IMR-90 (cell line): ENCODE results near the gene NEURL1. TPM values are rescaled to one million over a fixed set of nuclear protein-coding genes. Genes with fewer than 3 reads are reported as not detected.

ENCODE experiments used
- ATAC-seq: fragments of 200-7000 bp; cut with Tn5 transposase; 2 replicates; pipeline ENCODE4 v1.9.1; 2020; ENCODE audit warnings: low read depth, mild to moderate bottlenecking, moderate library complexity
- BruUV-seq: library from RNA; stranded (reverse); fragments of 400-500 nt; replicated peaks from 2 replicates; lab custom pipeline; 2021; lab: Mats Ljungman, UMichigan
- CTCF ChIA-PET: fragments of 300-600 bp; formaldehyde crosslinking; extraction: SDS; loops from one replicate; lab custom pipeline; 2021; ENCODE audit warnings: antibody characterized with exemption; lab: Yijun Ruan, JAX
- POLR2A ChIA-PET: fragments of 300-600 bp; sonication (Branson Sonifier 250); formaldehyde crosslinking; loops from one replicate; lab custom pipeline; 2022; ENCODE audit warnings: antibody characterized with exemption; ENCODE audit not compliant: unreplicated experiment; lab: Charles Lee
- DNase-seq: peaks from one replicate; pipeline ENCODE4 v3.0.0; 2013
- H2AFZ ChIP-seq: replicated peaks from 2 replicates; pipeline ENCODE3; 2013; ENCODE audit warnings: low read length, mild to moderate bottlenecking; ENCODE audit not compliant: poor library complexity
- H2AK5ac ChIP-seq: 2 replicates; pipeline ENCODE4 v1.6.1; 2013; ENCODE audit warnings: low read depth, low read length, inconsistent platforms
- H2AK9ac ChIP-seq: replicated peaks from 2 replicates; pipeline ENCODE3; 2013; ENCODE audit warnings: mild to moderate bottlenecking, low read depth, low read length, moderate library complexity; ENCODE audit not compliant: poor library complexity
- H2BK120ac ChIP-seq: 2 replicates; pipeline ENCODE4 v1.6.1; 2013; ENCODE audit warnings: low read depth, low read length, inconsistent platforms
- H2BK15ac ChIP-seq: 3 replicates; pipeline ENCODE4 v1.6.1; 2013; ENCODE audit warnings: low read depth, low read length, inconsistent platforms
- H2BK20ac ChIP-seq: 2 replicates; pipeline ENCODE4 v1.6.1; 2013; ENCODE audit warnings: low read depth, mild to moderate bottlenecking, inconsistent platforms, low read length, moderate library complexity
- H2BK5ac ChIP-seq: 2 replicates; pipeline ENCODE4 v1.6.1; 2013; ENCODE audit warnings: mild to moderate bottlenecking, low read depth, low read length, inconsistent platforms; ENCODE audit not compliant: poor library complexity, severe bottlenecking
- H3K14ac ChIP-seq: replicated peaks from 2 replicates; pipeline ENCODE4 v1.6.1; 2013; ENCODE audit warnings: low read depth, low read length, inconsistent platforms
- H3K18ac ChIP-seq: 2 replicates; pipeline ENCODE4 v1.6.1; 2013; ENCODE audit warnings: low read depth, low read length, control low read depth
- H3K23ac ChIP-seq: 2 replicates; pipeline ENCODE4 v1.6.1; 2013; ENCODE audit warnings: low read depth, low read length, inconsistent platforms
- H3K27ac ChIP-seq: 2 replicates; pipeline ENCODE4 v1.5.1; 2013; ENCODE audit warnings: mild to moderate bottlenecking, control low read depth, low read length; ENCODE audit not compliant: insufficient read depth
- H3K27me3 ChIP-seq: 2 replicates; pipeline ENCODE4 v1.6.1; 2013; ENCODE audit warnings: low read length; ENCODE audit not compliant: control insufficient read depth, insufficient read depth
- H3K36me3 ChIP-seq: 2 replicates; pipeline ENCODE4 v1.6.1; 2013; ENCODE audit warnings: low read length, mixed read lengths; ENCODE audit not compliant: control insufficient read depth, insufficient read depth
- H3K4ac ChIP-seq: 2 replicates; pipeline ENCODE4 v1.6.1; 2013; ENCODE audit warnings: low read depth, low read length, inconsistent platforms
- H3K4me1 ChIP-seq: 2 replicates; pipeline ENCODE4 v1.6.1; 2013; ENCODE audit warnings: low read length, mixed read lengths; ENCODE audit not compliant: control insufficient read depth, insufficient read depth
- H3K4me2 ChIP-seq: 2 replicates; pipeline ENCODE4 v1.6.1; 2013; ENCODE audit warnings: low read depth, mild to moderate bottlenecking, control low read depth, low read length, moderate library complexity
- H3K4me3 ChIP-seq: 2 replicates; pipeline ENCODE4 v1.5.1; 2013; ENCODE audit warnings: low read depth, mild to moderate bottlenecking, control low read depth, low read length, moderate library complexity; ENCODE audit not compliant: insufficient read depth
- H3K56ac ChIP-seq: 2 replicates; pipeline ENCODE4 v1.6.1; 2013; ENCODE audit warnings: low read length, inconsistent platforms; ENCODE audit not compliant: insufficient read depth; ENCODE audit errors: extremely low read depth
- H3K79me1 ChIP-seq, 2 experiments: 2 replicates each; pipeline ENCODE4 v1.6.1; 2013; ENCODE audit warnings: low read length in 2 of 2, inconsistent platforms in 1 of 2, low read depth in 1 of 2
- H3K9ac ChIP-seq: 2 replicates; pipeline ENCODE4 v1.6.1; 2013; ENCODE audit warnings: low read depth, low read length, control low read depth
- H3K9me1 ChIP-seq: 2 replicates; pipeline ENCODE4 v1.6.1; 2013; ENCODE audit warnings: low read length, inconsistent platforms; ENCODE audit not compliant: insufficient read depth
- H3K9me3 ChIP-seq: 2 replicates; pipeline ENCODE4 v1.6.1; 2013; ENCODE audit warnings: low read length; ENCODE audit not compliant: control insufficient read depth, insufficient read depth
- H4K20me1 ChIP-seq: 2 replicates; pipeline ENCODE4 v1.6.1; 2013; ENCODE audit warnings: low read length, inconsistent platforms; ENCODE audit not compliant: insufficient read depth
- H4K5ac ChIP-seq: 2 replicates; pipeline ENCODE4 v1.6.1; 2013; ENCODE audit warnings: mild to moderate bottlenecking, low read depth, low read length, control low read depth
- H4K8ac ChIP-seq, 2 experiments: 2 replicates each; pipeline ENCODE4 v1.6.1; 2013; ENCODE audit warnings: low read depth in 2 of 2, low read length in 2 of 2, control low read depth in 1 of 2, inconsistent platforms in 1 of 2
- H4K91ac ChIP-seq: 2 replicates; pipeline ENCODE4 v1.6.1; 2013; ENCODE audit warnings: low read depth, low read length, inconsistent platforms; ENCODE audit not compliant: insufficient read depth
- BHLHE40 ChIP-seq: fragments of 150-350 bp; IDR thresholded peaks from 2 replicates; pipeline ENCODE4 v1.6.1; 2016; ENCODE audit warnings: mild to moderate bottlenecking, low read depth, low read length
- CEBPB ChIP-seq: IDR thresholded peaks from 2 replicates; pipeline ENCODE4 v1.6.1; 2012; ENCODE audit warnings: low read depth, low read length, improper control_type of control experiment
- FOS ChIP-seq: fragments of 150-350 bp; IDR thresholded peaks from 2 replicates; pipeline ENCODE4 v1.6.1; 2016; ENCODE audit warnings: low read depth, low read length
- MAFK ChIP-seq: IDR thresholded peaks from 2 replicates; pipeline ENCODE4 v1.6.1; 2012; ENCODE audit warnings: low read depth, low read length, improper control_type of control experiment
- MXI1 ChIP-seq: IDR thresholded peaks from 2 replicates; pipeline ENCODE4 v1.6.1; 2012; ENCODE audit warnings: low read depth, mild to moderate bottlenecking, low read length, moderate library complexity, borderline replicate concordance
- RAD21 ChIP-seq: IDR thresholded peaks from 2 replicates; pipeline ENCODE4 v1.6.1; 2012; ENCODE audit warnings: low read length, improper control_type of control experiment
- RCOR1 ChIP-seq: IDR thresholded peaks from 2 replicates; pipeline ENCODE4 v1.6.1; 2012; ENCODE audit warnings: mild to moderate bottlenecking, low read length, improper control_type of control experiment; ENCODE audit not compliant: insufficient replicate concordance
- SMC3 ChIP-seq: fragments of 150-350 bp; IDR thresholded peaks from 2 replicates; pipeline ENCODE4 v1.6.1; 2016; ENCODE audit warnings: low read depth, mild to moderate bottlenecking, antibody characterized with exemption, low read length, moderate library complexity
- WGBS, 2 experiments: methylation state at CpG; one replicate each; pipeline versions ENCODE4 v1.1.5 to v1.1.7; 2013; ENCODE audit warnings: missing lambda C conversion rate in 2 of 2; ENCODE audit not compliant: insufficient read length in 1 of 2; ENCODE audit errors: extremely low coverage in 2 of 2; 5-methylcytosine and 5-hydroxymethylcytosine counted together
- dilution Hi-C: fragments of 300-500 bp; cut with HindIII; formaldehyde crosslinking; loops from one replicate; pipeline ENCODE4 v1.14.3; 2018; ENCODE audit warnings: low sequenced_read_pairs; ENCODE audit not compliant: unreplicated experiment
- in situ Hi-C: fragments of 300-500 bp; cut with MboI; formaldehyde crosslinking; loops from 3 replicates; pipeline ENCODE4 v1.14.3; 2019; ENCODE audit warnings: low sequenced_read_pairs, inconsistent platforms, mixed read lengths
- intact Hi-C: fragments of 100-400 bp; cut with micrococcal nuclease; formaldehyde crosslinking; loops from 2 replicates; pipeline ENCODE4 v1.10.0; 2022
- polyA plus RNA-seq, 3 experiments: library from polyadenylated mRNA; depleted of rRNA; stranded (reverse); fragments of >200 nt; gene quantifications; 2 replicates each; pipeline ENCODE4 v1.2.3, GENCODE V29; 2012; ENCODE audit warnings: low replicate concordance in 1 of 3
- total RNA-seq: library from RNA; depleted of rRNA; stranded (reverse); fragments of >200 nt; gene quantifications from 2 replicates; pipeline ENCODE4 v1.2.3, GENCODE V29; 2012
- TF ChIP-seq, protein P1 (sequence below): fragments of 150-350 bp; IDR thresholded peaks from 2 replicates; pipeline ENCODE4 v1.6.1; 2016; ENCODE audit warnings: low read depth, mild to moderate bottlenecking, low read length, moderate library complexity, borderline replicate concordance
- TF ChIP-seq, protein P2 (sequence below): conservative IDR thresholded peaks from 2 replicates; pipeline ENCODE4 v1.5.1; 2012; ENCODE audit warnings: mild to moderate bottlenecking, low read depth, low read length, improper control_type of control experiment
- TF ChIP-seq, protein P3 (sequence below): fragments of 150-350 bp; IDR thresholded peaks from 2 replicates; pipeline ENCODE4 v1.6.1; 2017; ENCODE audit warnings: mild to moderate bottlenecking, antibody characterized with exemption, low read length, low read depth

Gene NEURL1
- total and polyA plus RNA-seq, 2 of the 4 experiments (the other 2 are of a cell fraction), result 0.36 to 0.82 TPM

DNA sequence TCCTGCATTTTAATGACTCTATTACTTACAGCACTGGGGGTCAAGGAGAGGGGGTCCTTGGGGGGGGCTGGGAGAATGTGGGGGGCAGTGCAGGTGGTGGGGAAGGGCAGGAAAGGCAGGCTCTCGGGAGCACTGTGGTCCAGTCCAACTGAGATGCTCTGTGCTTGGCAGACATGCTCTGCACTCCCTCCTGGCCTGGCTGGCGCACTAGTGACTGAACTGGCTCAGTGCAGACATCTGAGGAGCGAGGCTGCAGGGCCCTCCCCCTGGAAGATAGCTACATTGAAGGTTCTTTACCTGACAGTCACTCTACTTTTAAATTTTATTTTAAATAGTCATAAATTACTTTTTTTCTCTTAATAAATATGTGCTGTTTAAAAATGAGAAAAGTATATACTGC, 105.7 kb downstream of the NEURL1 start (continued):
- TF ChIP-seq, protein P1, sequence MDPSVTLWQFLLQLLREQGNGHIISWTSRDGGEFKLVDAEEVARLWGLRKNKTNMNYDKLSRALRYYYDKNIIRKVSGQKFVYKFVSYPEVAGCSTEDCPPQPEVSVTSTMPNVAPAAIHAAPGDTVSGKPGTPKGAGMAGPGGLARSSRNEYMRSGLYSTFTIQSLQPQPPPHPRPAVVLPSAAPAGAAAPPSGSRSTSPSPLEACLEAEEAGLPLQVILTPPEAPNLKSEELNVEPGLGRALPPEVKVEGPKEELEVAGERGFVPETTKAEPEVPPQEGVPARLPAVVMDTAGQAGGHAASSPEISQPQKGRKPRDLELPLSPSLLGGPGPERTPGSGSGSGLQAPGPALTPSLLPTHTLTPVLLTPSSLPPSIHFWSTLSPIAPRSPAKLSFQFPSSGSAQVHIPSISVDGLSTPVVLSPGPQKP, result no peak

DNA sequence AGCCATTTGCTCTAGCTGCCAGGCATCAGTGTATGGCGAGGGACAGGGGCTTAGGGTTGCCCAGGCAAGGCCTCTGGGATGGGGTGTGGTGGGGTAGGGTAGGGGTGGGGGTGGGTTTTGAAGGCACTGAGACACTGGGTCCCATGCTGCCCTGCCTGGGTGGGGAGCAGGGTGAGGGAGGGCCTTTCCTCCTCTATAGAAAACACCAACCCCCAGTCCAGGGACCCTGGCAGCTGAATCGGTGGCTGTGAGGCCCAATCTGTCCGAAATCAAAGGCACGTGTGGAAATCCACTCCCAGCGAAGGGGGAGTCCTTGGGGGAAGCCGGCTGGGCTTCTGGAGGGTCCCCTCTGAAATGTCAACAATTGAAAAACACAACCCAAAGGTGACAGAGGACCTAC, 106.4 kb downstream of the NEURL1 start:
- Histone ChIP-seq H3K18ac (no peak overlapping the region), H3K4ac (no peak overlapping the region), H4K8ac (no peak overlapping the region), H3K4me2 (no peak overlapping the region), H3K4me3 (no peak overlapping the region), H2BK5ac (no peak overlapping the region), H2AK5ac (no peak overlapping the region), H4K20me1 (peaks cover 11% of the 10 kb centered on the region; the same call in 1 of the 2 replicates), H3K36me3 (peaks cover 36% of the 10 kb centered on the region), H2AFZ (no peak overlapping the region), H3K9me3 (no peaks in the 10 kb centered on the region), H3K23ac (no peak overlapping the region), H2BK15ac (no peak overlapping the region), H2BK20ac (no peak overlapping the region), H3K27me3 (no peaks in the 10 kb centered on the region), H3K56ac (no peak overlapping the region), H4K91ac (no peak overlapping the region), H3K27ac (no peak overlapping the region), H3K14ac (no peak overlapping the region), H3K4me1 (no peaks in the 10 kb centered on the region), H3K79me1 (peaks cover 0 to 25% of the 10 kb centered on the region in 2 experiments; a peak in 1 of 4 replicates), H2BK120ac (no peak overlapping the region), H4K5ac (no peak overlapping the region), H3K9ac (no peak overlapping the region), H2AK9ac (no peak overlapping the region), H3K9me1 (no peaks in the 10 kb centered on the region; the same call in 1 of the 2 replicates)
- WGBS, 2 experiments, result 53% methylated on average over 3 of the region's 6 CpGs; no CpG with 5 or more reads in 1 of the 2 experiments
- no peak for DNase-seq
- ATAC-seq, result no peak
- ChIA-PET POLR2A (no interaction called here), CTCF (interaction anchor here (2.8 kb wide), 1 partner anchor 86 kb away, joined by 17 read pairs; no protein-coding TSS in a partner anchor)
- no TSS peak for BruUV-seq
- intact Hi-C loops, result loop anchor here (2.0 to 5.0 kb wide), 2 partner anchors 61 to 257 kb away; partner anchors contain the start of gene SH3PXD2A
- in situ Hi-C loops, result loop anchor here (10.0 kb wide), 1 partner anchor 255 kb away; the partner anchor contains the start of gene SH3PXD2A
- dilution Hi-C loops, result no loop called here
- TF ChIP-seq, protein P2, sequence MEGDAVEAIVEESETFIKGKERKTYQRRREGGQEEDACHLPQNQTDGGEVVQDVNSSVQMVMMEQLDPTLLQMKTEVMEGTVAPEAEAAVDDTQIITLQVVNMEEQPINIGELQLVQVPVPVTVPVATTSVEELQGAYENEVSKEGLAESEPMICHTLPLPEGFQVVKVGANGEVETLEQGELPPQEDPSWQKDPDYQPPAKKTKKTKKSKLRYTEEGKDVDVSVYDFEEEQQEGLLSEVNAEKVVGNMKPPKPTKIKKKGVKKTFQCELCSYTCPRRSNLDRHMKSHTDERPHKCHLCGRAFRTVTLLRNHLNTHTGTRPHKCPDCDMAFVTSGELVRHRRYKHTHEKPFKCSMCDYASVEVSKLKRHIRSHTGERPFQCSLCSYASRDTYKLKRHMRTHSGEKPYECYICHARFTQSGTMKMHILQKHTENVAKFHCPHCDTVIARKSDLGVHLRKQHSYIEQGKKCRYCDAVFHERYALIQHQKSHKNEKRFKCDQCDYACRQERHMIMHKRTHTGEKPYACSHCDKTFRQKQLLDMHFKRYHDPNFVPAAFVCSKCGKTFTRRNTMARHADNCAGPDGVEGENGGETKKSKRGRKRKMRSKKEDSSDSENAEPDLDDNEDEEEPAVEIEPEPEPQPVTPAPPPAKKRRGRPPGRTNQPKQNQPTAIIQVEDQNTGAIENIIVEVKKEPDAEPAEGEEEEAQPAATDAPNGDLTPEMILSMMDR, result no peak
- no peak for TF ChIP-seq RCOR1
- TF ChIP-seq, protein P3, sequence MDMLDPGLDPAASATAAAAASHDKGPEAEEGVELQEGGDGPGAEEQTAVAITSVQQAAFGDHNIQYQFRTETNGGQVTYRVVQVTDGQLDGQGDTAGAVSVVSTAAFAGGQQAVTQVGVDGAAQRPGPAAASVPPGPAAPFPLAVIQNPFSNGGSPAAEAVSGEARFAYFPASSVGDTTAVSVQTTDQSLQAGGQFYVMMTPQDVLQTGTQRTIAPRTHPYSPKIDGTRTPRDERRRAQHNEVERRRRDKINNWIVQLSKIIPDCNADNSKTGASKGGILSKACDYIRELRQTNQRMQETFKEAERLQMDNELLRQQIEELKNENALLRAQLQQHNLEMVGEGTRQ, result no peak
- no peak for TF ChIP-seq BHLHE40
- TF ChIP-seq MAFK, result no peak
- no peak for TF ChIP-seq RAD21
- TF ChIP-seq MXI1, result no peak
- no peak for TF ChIP-seq SMC3
- no peak for TF ChIP-seq CEBPB
- no peak for TF ChIP-seq FOS
- TF ChIP-seq, protein P1, result no peak
